HG03095 (cell line): ENCODE data around the gene SOX30.

Experiments used
- ATAC-seq: cut with Tn5 transposase; IDR thresholded peaks from one replicate; pipeline ENCODE4 v1.9.1; 2021; ENCODE audit warnings: moderate library complexity; ENCODE audit not compliant: unreplicated experiment

SOX30 gene

DNA sequence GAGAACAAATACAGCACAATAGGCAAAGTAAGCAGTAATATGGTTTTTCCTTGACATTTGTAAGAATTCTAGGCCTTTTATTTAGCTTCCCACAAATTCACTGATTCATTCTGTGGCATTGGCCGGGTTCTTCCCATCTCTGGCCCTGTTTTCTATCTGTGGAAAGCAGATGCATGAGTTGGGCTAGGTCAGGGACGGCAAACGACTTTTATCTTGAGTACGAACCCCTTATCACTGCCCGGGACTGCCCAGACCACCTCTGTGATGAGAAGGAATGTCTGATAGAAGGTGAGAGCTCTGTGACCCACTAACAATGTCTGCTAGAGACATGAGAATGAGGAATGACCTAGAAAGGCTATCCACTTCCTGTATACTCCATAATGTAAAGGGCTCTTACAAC, 41.2 kb downstream of the SOX30 start:
- no peak for ATAC-seq

DNA sequence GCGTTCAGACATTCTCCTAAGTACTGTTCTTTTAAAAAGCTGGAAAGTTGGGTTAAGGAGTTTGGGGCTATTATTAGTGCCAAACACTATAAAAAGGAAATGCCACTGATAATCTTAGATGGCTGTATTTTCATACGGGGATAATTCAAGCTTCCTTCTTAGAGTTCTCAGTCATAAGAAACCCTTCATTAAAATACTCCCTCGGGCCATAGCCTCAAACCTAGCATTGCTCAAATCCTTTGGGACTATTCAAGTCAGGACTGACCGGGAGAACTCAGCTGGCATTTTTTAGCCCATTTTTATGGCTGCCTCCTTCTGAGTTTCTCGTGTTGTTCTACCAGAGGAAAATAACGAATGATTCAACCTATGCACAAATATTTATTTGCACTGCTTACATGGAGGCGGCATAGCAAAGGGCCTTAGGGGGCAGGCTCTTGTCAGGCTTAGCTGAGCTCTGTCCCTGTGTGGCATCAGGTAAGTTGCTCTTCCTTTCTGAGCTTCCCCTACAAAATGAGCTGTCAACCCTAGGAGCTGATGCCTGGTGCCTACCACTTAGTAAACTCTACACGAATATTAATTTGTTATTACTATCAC, 43.2 kb downstream of the SOX30 start:
- no peak for ATAC-seq

DNA sequence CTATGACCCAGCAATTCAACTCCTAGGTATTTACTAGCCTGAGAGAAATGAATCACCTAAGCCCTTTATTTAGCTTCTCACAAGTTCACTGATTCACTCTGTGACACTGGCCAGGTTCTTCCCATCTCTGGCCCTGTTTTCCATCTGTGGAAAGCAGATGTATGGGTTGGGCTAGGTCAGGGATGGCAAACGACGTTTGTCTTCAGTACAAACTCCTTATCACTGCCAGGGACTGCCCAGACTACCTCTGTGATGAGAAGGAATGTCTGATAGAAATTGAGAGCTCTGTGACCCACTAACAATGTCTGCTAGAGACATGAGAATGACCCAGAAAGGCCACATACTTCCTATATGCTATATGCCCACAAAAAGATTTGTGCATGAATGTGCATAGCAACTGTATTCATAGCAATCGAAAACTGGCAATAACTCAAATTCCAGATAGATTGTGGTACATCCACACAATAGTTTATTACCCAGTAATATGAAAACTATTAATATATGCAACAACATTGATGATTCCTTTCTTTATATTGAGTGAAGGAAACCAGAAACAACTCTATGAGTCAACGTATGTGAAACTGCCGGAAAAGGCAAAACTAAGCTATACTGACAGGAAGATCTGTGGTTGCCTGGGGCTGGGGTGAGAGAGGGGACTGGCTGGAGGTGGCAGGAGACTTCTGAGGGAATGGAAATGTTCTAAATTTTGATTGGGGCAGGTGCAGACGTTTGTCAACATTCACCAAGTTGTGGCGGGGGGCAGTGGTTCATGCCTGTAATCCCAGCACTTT, 44.7 kb downstream of the SOX30 start:
- ATAC-seq: peak; percentile 51

DNA sequence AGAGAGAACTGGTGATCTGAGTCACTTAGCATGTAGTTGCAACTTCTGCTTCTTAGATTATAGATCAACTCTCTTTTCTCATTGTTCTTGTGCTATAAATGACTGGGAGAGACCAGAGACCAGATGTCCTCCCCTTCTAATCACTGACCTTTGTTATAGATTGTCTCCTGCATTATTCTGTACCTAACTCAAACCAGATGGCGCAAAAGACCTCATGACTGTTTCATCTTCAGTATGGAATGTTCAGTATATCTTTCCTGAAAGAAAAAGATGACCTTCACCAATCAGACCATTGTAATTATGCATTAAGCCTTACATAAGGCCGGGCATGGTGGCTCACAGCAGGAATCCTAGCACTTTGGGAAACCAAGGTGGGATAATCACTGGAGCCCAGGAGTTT, 46.2 kb downstream of the SOX30 start:
- no peak for ATAC-seq

DNA sequence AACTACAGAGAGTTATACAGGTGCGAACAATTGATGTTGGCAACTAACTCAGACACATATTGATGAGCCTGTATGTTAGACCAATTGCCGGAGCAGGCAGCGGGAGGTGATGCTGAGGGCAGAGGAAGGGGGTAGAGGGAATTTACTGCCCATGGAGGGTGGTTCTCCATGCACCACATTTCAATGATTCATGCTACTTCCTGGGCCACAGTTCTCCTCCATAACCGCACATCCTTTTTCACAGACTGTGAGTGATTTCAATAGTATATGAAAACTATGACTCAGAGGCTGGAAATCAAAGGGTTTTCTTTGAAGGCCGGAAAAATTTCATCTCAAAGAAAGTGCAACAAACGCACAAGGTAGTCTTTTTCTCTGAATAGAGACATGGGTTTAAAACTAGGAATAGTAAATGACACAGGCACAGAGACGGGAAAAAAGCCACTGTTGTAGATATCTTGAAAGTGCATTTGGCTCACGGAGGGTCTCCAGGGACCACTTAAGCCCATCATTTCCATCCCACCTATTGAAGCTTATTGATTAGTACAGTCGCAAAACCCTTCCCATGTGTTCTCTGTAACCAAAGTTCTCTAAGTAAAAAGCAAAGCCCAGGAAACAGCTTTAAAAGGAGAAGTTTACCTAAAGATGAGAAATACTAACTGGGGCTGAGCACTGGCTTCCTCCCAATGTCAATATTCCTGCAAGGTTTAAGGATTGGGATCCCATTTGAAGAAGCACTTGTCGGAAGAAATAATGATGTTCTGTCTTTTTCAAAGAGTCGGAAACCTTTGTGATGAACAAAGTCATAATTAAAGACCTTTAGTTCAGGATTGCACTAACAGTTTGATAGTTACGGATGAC, 48.7 kb downstream of the SOX30 start:
- ATAC-seq: no peak

DNA sequence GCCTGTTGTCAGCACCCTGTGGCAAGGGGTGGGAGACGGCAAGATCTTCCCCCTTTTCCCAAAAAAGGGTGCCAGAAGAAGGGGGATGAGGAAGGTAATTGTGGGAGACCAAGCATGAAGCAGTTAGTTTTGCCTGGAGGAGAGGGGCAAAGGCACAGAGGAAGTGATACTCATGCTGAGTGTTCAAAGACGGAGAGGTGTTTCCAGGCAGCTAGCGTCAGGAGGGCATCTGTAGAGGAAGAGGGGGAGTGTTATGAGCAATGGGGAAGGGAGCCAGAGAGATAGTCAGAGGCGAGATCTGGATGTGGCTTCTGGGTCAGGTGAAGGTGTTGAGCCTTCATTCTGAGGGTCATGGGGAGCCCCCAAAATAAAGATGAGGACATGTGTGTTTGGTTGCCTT, 49.7 kb downstream of the SOX30 start:
- peak; percentile 40 for ATAC-seq

DNA sequence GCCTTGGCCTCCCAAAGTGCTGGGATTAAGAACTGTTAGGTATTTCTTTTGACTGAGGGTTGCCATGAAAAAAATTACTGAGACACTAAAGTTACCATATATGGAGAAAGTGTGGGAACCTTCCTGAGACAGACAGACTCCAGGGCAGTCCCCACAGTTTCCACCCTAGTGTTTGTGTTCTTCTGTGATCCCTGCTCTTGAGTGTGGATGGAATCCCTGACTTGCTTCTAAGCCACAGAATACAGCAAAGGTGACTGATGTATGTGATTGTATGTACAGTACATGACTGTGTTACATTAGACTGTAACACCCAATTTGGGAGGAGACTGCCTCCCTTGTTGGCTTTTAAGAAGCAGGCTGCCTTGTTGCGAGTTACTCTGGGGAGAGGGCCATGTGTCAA, 52.0 kb downstream of the SOX30 start:
- no peak for ATAC-seq

DNA sequence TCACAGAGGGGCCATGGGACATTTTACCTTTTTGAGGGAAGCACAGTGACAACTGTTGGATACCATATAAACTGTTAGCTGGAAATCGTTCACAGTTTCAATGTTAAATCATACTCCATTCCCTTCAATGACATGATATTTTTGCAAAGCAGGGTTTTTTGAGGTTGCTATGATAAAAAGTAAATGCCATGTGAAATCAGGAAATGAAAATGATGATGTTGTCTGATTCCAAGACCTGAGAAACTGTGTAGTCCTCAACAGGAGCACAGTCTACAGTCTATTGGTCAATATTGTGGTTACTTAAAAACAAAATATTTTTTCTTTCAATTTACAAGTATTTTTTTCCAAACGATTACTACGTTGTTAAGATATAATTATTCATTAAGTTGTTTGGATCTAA, 52.7 kb downstream of the SOX30 start:
- ATAC-seq: no peak

DNA sequence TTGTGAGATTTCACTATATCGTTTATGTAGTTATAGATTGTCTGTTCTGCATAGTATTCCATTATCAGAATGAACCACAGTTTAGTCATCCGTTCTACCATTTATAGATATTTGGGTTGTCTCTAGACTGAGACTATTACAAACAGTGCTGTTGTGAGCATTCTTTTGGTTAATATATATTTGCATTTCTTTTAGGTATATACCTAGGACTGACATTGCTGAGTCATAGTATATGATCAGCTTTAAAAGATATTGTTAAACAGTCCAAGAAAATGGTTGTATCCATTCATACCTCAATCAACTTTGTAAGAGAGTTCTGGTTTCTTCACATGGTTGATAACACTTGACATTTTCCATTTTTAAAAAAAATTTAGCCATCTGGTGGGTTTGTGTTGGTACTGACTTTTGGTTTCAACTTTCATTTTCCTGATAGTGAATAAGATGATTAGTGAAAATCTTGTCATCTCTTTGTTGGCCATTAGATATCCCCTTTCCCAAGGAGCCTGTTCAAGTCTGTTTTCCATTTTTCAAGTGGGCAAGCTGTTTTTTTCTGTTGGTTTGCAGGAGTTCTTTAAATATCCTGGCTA, 53.8 kb downstream of the SOX30 start:
- no peak for ATAC-seq

DNA sequence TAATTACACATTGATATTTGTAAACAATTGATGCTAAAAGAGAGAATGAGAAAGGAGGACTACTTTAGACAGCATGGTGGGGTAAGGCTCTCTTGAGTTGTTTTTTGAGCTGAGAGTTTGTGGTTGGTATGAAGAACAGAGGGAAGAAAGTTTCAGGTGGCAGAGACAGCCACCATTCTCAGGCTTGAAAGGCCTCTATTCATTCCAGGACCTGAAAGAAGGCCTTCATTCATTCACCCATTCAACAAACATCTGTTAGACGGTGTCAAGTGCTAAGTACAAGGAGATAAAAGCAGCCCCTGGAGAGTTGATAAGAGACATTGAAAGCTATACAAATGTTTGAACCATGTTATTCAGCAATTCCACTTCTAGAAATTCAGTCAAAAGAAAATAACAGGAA, 55.0 kb downstream of the SOX30 start:
- no peak for ATAC-seq

DNA sequence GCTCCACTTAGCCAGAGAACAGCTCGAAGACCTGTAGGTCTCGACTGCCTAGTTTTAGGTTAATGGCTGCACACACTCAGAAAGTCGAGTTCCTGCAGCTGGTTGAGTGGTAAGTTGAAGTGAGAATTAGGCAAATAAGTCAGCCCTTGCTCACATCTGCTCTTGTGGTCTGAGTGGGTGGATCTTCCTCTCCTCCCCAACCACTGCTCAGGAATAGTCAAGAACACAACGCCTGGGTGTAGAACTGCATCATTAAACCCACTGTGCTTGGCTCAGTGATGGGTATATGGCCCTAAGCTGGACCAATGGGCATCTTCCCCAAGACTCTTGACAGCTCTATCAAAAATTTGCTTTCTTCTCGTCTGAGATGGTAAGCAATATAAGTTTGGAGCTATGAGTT, 55.8 kb downstream of the SOX30 start:
- ATAC-seq: peak; percentile 78

DNA sequence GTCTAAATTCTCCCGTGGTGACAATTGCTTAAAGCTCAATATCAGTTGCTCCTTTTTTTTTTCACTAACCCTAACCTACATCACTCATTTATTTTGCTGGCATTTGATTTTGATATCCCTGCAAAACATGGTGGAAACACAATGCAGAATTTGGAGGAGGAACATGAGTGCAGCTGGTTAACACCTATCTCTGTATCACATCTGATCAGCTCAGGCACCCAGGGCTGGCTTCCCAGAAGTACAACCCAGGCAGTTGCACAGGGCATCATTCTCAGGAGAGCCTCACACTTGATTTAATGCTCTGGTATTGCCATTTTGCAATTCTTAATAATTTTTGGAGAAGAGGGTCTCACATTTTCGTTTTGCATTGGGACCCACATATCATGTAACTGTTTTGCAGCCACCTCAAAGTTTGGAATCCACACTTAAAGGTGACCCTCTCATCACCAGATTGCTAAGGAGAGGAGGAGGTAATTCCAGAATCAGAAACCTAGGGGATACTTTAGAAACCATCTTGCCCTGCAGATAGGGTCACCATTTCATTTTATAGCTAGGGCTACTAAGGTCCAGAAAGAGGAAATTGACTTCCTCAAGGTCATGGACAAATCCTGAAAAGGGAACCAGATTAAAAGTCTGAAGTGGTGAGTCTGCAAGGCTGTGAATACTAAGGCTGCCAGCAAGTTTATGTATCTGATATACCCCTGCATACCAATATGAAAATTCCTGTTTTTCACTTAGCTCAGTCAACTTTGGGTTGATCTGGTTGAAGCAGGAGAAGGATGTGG, 57.4 kb downstream of the SOX30 start:
- ATAC-seq: no peak

DNA sequence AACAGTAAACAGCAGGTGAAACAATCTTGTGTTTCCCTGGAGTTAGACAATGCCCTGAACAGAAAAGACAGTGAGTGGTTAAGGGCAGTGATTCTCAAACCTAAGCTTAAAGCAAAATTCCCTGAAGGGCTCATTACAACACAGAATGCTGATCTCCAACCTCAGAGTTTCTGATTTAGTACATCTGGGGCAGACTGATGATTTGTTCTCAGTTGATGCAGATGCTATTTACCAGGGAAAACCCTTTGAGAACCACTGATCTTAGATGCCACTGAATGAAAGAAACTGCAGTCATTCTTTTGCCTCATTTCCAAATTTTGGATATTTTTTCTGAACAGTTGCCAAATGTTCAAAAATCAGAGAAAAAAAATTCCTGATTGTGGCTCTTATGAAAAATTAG, 58.0 kb downstream of the SOX30 start:
- no peak for ATAC-seq

DNA sequence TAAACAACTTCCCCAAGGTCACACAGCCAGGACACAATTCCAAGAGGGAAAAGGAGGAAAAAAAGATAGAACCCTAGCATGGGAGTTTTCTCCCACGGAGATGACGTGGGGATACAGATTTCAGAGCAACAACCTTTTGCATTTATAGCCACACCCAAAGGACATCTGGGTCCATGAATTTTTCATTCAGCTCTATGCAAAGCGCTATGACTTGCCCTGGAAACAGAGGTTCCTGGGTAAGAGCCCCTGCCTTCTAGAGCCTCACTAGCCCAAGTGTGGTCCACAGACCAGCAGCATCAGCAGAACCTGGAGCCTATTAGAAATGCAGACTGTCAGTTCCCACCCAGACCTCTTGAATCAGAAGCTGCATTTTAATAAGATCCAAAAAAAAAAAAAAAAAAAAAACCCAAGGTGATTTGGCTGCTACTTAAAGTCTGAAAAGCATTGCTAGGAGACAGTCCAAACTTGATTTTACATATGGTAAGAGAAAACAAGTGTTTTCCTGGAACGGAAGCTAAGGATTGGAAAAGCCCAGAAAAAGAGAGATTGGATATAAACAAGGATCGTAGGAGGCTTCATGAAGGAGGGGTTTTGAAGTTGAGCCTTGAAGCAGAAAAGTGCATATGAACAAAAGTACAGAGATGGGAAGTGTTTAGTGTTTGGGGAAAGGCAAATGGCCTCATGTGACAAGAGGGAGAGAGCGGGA, 59.0 kb downstream of the SOX30 start:
- no peak for ATAC-seq

DNA sequence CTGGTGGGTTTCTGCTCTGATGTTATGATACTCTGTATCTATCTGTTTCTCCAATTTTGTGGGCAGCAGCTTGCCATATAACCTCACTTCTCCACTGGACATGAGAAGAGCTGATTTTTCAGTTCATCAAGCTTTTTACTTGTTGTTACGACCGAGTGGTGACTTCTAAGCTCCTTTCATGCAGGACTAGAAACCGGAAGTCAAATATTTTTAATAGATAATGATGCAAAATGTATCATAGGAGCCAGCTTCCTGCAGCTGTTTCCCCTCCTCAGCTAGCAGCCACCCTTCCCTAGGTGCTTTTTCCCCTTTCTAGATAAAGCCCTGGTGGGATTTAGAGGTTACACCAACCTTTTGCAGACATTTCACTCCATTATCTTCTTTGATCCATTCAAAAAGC, 59.6 kb downstream of the SOX30 start:
- no peak for ATAC-seq

DNA sequence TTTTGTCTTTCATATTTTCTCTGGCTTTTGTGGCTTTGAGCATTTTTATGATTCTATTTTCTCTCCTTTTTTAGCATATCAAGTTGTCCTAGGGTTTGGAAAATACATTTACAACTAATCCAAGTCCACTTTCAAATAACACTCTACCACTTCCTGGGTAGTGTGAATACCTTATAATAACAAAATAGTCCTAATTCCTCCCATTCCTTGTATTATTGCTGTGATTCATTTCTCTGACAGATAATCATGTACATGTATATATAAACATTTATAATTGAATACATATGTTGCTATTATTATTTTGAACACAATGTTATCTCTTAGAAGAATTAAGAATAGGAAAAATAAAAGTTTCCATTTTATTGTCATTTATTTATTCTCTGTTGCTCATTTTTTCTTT, 61.8 kb downstream of the SOX30 start:
- no peak for ATAC-seq

DNA sequence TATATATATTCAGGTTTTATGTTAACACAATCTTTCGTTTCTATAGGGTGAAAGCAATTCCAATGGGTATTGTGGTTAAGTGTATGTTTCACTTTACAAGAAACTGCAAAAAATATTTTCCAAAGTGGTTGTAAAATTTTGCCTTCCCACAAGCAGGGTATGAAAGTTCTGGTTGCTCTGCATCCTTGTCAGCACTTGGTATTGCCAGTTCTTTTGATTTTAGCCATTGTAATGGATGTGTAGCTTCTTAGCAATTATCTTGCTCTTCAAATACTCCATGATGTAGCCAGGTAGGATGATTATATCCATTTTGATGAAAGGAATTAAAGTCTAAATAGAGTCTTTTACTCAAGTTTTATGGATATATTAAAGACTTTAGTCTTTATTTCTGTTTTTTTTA, 67.6 kb downstream of the SOX30 start:
- ATAC-seq: no peak

DNA sequence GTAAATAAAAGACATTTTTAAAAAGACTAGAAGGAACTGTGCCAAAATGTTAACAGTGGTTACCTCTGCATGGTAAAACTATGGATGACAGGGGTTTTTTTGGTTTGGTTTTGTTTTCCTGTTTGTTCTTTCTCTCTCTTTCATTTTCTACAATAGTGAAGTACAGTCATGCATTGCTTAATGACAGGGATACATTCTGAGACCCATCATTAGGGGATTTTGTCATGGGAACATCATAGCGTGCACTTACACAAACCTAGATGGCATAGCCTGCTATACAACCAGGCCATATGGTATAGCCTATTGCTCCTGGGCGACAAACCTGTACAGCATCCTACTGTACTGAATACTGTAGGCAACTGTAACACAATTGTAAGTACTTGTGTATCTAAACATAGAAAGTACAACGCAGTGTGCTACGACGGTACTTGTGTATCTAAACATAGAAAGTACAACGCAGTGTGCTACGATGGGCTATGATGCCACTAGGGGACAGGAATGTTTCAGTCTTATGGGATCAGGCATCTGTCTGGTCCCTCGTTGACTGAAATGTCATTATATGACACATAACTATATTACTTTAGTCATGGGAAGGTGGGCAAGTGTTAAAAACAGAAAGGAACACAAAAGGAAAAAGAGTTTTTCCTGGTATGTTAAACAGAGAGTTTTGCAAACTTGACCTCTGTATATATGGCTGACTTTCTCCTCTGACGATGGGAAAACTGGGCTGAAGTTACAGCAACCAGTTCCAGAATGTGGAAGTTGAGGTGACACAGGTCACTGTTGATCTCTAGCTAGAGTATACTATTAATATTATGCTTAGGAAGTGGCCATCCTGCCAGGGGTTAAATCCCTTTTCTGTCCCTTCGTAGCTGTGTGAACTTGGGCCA, 69.3 kb downstream of the SOX30 start:
- ATAC-seq: peak; percentile 60

DNA sequence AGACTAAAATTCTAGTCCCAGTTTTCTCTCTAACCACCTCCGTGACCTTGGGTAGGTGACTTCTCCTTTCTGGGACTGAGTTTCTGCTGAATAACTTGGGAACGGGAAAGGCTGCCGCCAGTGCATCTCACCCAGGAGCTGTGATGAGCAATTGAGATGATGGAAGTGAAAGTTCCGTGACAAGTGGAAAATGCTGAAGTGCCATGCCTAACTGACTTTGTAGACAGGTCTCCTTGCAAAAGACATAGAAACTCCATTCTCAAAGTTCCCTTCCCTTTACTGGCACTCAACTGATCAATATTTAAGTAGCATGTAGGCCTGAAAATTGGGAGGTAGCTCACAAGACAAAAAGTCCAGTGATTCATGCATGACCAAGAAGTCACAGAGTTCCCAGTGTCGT, 70.3 kb downstream of the SOX30 start:
- no peak for ATAC-seq
